Measurements from ENCODE around the gene PRPF19. TPM values are rescaled to one million over a fixed set of nuclear protein-coding genes. Genes with fewer than 3 reads are reported as not detected.

PRPF19 gene
- total and polyA plus RNA-seq, 2 of the 13 experiments (the other 11 are each of a cell fraction or from before 2014, with no cell fraction given): 27.4 to 91.1 TPM

DNA sequence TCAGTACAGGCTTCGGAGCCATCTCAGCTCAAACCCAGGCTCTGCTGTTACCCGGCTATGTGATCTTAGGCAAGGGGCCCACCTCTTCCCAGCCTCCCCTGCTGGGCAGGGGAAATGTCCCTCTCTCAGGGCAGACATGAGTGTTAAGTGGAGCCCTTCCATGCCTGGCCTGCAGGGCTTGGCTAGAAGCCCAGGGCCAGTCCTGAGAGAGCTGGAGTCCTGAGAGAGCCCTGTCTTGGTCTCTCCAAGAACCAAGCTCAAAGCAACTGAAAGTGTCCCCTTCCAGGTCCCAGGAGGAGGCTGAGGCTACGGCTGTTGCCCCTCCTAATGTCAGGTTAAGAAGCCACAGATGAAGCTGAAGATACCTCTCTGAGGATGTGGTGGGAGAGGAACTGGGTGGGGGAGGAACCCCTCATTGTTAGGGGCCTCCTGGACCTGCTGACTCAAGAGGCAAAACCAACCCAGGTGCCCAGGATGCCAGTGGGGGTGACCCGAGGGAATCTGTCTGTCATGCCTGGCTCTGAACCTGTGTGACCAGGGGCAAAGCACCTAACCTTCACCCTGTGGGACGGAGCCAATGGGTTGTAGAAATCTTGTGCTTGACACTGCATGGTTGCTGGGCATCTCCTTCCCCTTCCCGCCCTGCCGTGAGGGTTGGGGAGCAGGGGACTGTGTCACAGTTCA is 34.9 kb downstream of the PRPF19 start:
- no peak for DNase-seq (ENCODE audit: low spot score)
- in situ Hi-C loops (cut with HindIII; ENCODE audit: extremely low pct_ligation_motif_present, low pct_unique_long_range_greater_than_20kb) (no loop called here), intact Hi-C loops (cut with micrococcal nuclease; ENCODE audit: unreplicated experiment) (no loop called here)
- H3K36me3 ChIP-seq (replicated peaks in 1 of 2; ENCODE audit: control insufficient read depth in 1 of 2, insufficient read depth in 2 of 2, low read length in 2 of 2): no peaks in the 10 kb centered on the region
- H3K4me3 ChIP-seq (replicated peaks in 1 of 3; ENCODE audit: insufficient read depth in 1 of 3, low read depth in 2 of 3, low read length in 3 of 3): no peak overlapping the region
- H4K20me1 ChIP-seq (ENCODE audit: insufficient read depth, low read length): no peaks in the 10 kb centered on the region
- WGBS (ENCODE audit: low lambda C conversion rate): 71% methylated on average over 4 of the region's 7 CpGs
- ChIA-PET POLR2A (interaction anchor here (1.6 kb wide), 1 partner anchor 16 kb away, joined by 4 read pairs; no protein-coding TSS in a partner anchor), CTCF (ENCODE audit: low intra/inter-chr PET ratio, low total read pairs) (no interaction called here)
- no peak overlapping the region for H2AFZ ChIP-seq (ENCODE audit: low read length)
- ATAC-seq: peak; percentile 41
- no peak for FAIRE-seq
- no peak overlapping the region for H3K9ac ChIP-seq (ENCODE audit: insufficient read depth, low read depth, low read length)
- H3K79me2 ChIP-seq (ENCODE audit: insufficient read depth, low read length): no peaks in the 10 kb centered on the region
- no peaks in the 10 kb centered on the region for H3K9me3 ChIP-seq (ENCODE audit: low read length)
- peaks cover 43% of the 10 kb centered on the region for H3K4me1 ChIP-seq (ENCODE audit: insufficient read depth, low read length)
- H3K4me2 ChIP-seq (ENCODE audit: low read depth, low read length): no peak overlapping the region
- H3K27ac ChIP-seq (ENCODE audit: extremely low read length, insufficient read depth, low read length): no peak overlapping the region
- peaks cover 0 to 5% of the 10 kb centered on the region in 2 experiments; a peak in 1 of 5 replicates for H3K27me3 ChIP-seq (ENCODE audit: control insufficient read depth in 1 of 2, insufficient read depth in 2 of 2, low read length in 2 of 2)
- no TSS peak for BruUV-seq (replicated peaks)
- TF ChIP-seq, protein P1, sequence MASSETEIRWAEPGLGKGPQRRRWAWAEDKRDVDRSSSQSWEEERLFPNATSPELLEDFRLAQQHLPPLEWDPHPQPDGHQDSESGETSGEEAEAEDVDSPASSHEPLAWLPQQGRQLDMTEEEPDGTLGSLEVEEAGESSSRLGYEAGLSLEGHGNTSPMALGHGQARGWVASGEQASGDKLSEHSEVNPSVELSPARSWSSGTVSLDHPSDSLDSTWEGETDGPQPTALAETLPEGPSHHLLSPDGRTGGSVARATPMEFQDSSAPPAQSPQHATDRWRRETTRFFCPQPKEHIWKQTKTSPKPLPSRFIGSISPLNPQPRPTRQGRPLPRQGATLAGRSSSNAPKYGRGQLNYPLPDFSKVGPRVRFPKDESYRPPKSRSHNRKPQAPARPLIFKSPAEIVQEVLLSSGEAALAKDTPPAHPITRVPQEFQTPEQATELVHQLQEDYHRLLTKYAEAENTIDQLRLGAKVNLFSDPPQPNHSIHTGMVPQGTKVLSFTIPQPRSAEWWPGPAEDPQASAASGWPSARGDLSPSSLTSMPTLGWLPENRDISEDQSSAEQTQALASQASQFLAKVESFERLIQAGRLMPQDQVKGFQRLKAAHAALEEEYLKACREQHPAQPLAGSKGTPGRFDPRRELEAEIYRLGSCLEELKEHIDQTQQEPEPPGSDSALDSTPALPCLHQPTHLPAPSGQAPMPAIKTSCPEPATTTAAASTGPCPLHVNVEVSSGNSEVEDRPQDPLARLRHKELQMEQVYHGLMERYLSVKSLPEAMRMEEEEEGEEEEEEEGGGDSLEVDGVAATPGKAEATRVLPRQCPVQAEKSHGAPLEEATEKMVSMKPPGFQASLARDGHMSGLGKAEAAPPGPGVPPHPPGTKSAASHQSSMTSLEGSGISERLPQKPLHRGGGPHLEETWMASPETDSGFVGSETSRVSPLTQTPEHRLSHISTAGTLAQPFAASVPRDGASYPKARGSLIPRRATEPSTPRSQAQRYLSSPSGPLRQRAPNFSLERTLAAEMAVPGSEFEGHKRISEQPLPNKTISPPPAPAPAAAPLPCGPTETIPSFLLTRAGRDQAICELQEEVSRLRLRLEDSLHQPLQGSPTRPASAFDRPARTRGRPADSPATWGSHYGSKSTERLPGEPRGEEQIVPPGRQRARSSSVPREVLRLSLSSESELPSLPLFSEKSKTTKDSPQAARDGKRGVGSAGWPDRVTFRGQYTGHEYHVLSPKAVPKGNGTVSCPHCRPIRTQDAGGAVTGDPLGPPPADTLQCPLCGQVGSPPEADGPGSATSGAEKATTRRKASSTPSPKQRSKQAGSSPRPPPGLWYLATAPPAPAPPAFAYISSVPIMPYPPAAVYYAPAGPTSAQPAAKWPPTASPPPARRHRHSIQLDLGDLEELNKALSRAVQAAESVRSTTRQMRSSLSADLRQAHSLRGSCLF (CRISPR knock-in tag; IDR thresholded peaks at IDR 0.05; ENCODE audit: borderline replicate concordance): no peak
- TF ChIP-seq, protein P2, sequence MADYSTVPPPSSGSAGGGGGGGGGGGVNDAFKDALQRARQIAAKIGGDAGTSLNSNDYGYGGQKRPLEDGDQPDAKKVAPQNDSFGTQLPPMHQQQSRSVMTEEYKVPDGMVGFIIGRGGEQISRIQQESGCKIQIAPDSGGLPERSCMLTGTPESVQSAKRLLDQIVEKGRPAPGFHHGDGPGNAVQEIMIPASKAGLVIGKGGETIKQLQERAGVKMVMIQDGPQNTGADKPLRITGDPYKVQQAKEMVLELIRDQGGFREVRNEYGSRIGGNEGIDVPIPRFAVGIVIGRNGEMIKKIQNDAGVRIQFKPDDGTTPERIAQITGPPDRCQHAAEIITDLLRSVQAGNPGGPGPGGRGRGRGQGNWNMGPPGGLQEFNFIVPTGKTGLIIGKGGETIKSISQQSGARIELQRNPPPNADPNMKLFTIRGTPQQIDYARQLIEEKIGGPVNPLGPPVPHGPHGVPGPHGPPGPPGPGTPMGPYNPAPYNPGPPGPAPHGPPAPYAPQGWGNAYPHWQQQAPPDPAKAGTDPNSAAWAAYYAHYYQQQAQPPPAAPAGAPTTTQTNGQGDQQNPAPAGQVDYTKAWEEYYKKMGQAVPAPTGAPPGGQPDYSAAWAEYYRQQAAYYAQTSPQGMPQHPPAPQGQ (CRISPR knock-in tag; IDR thresholded peaks at IDR 0.05; ENCODE audit: borderline replicate concordance): no peak
- TF ChIP-seq TBP (CRISPR knock-in tag; IDR thresholded peaks at IDR 0.05) (no peak), SNAI1 (CRISPR knock-in tag; IDR thresholded peaks at IDR 0.05; ENCODE audit: borderline replicate concordance) (no peak), LCORL (IDR thresholded peaks at IDR 0.05) (no peak), LCORL (CRISPR knock-in tag; IDR thresholded peaks at IDR 0.05) (no peak), CENPX (CRISPR knock-in tag; IDR thresholded peaks at IDR 0.05) (no peak), ZNF253 (CRISPR knock-in tag; IDR thresholded peaks at IDR 0.05; ENCODE audit: borderline replicate concordance) (no peak), ZFX (CRISPR knock-in tag; IDR thresholded peaks at IDR 0.05; ENCODE audit: low read depth) (no peak), TCF12 (IDR thresholded peaks at IDR 0.05) (no peak), TCF12 (CRISPR knock-in tag; IDR thresholded peaks at IDR 0.05) (no peak)
- TF ChIP-seq, protein P3, sequence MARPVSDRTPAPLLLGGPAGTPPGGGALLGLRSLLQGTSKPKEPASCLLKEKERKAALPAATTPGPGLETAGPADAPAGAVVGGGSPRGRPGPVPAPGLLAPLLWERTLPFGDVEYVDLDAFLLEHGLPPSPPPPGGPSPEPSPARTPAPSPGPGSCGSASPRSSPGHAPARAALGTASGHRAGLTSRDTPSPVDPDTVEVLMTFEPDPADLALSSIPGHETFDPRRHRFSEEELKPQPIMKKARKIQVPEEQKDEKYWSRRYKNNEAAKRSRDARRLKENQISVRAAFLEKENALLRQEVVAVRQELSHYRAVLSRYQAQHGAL (CRISPR knock-in tag; IDR thresholded peaks at IDR 0.05; ENCODE audit: not compliant biosample characterization): no peak
- TF ChIP-seq, protein P4, sequence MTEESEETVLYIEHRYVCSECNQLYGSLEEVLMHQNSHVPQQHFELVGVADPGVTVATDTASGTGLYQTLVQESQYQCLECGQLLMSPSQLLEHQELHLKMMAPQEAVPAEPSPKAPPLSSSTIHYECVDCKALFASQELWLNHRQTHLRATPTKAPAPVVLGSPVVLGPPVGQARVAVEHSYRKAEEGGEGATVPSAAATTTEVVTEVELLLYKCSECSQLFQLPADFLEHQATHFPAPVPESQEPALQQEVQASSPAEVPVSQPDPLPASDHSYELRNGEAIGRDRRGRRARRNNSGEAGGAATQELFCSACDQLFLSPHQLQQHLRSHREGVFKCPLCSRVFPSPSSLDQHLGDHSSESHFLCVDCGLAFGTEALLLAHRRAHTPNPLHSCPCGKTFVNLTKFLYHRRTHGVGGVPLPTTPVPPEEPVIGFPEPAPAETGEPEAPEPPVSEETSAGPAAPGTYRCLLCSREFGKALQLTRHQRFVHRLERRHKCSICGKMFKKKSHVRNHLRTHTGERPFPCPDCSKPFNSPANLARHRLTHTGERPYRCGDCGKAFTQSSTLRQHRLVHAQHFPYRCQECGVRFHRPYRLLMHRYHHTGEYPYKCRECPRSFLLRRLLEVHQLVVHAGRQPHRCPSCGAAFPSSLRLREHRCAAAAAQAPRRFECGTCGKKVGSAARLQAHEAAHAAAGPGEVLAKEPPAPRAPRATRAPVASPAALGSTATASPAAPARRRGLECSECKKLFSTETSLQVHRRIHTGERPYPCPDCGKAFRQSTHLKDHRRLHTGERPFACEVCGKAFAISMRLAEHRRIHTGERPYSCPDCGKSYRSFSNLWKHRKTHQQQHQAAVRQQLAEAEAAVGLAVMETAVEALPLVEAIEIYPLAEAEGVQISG (CRISPR knock-in tag; IDR thresholded peaks at IDR 0.05): no peak

Data from HepG2 (cell line).